ENCODE data around the gene ELMO3. TPM values are rescaled to one million over a fixed set of nuclear protein-coding genes. Genes with fewer than 3 reads are reported as not detected.

ELMO3 gene
- total and polyA plus RNA-seq, 7 donors, result 0.26 to 0.82 (median 0.53) TPM

GRCh38 chr16:67167588-67167987 lies 31.3 kb upstream of the ELMO3 start:
- Histone ChIP-seq H3K4me3 (no peak overlapping the region), H3K9me3 (no peaks in the 10 kb centered on the region), H3K4me1 (peaks cover 40% of the 10 kb centered on the region), H3K27ac (peak overlapping the region; percentile 97), H3K27me3 (ENCODE audit: insufficient read depth in 3 of 3, low read length in 2 of 3) (no peaks in the 10 kb centered on the region), H3K36me3 (ENCODE audit: insufficient read depth in 1 of 2, low read depth in 1 of 2) (peaks cover 0 to 20% of the 10 kb centered on the region in 2 donors)
- ATAC-seq (no peak), DNase-seq (peak in 1 of 2 donors; percentile 12)
- TF ChIP-seq, protein P1, sequence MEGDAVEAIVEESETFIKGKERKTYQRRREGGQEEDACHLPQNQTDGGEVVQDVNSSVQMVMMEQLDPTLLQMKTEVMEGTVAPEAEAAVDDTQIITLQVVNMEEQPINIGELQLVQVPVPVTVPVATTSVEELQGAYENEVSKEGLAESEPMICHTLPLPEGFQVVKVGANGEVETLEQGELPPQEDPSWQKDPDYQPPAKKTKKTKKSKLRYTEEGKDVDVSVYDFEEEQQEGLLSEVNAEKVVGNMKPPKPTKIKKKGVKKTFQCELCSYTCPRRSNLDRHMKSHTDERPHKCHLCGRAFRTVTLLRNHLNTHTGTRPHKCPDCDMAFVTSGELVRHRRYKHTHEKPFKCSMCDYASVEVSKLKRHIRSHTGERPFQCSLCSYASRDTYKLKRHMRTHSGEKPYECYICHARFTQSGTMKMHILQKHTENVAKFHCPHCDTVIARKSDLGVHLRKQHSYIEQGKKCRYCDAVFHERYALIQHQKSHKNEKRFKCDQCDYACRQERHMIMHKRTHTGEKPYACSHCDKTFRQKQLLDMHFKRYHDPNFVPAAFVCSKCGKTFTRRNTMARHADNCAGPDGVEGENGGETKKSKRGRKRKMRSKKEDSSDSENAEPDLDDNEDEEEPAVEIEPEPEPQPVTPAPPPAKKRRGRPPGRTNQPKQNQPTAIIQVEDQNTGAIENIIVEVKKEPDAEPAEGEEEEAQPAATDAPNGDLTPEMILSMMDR (IDR thresholded peaks at IDR 0.05), result no peak
- 78 to 92% (median 85%) methylated on average over 7 of the region's 7 CpGs for WGBS, 3 donors
- intact Hi-C loops (cut with DNase I), result no loop called here

DNA sequence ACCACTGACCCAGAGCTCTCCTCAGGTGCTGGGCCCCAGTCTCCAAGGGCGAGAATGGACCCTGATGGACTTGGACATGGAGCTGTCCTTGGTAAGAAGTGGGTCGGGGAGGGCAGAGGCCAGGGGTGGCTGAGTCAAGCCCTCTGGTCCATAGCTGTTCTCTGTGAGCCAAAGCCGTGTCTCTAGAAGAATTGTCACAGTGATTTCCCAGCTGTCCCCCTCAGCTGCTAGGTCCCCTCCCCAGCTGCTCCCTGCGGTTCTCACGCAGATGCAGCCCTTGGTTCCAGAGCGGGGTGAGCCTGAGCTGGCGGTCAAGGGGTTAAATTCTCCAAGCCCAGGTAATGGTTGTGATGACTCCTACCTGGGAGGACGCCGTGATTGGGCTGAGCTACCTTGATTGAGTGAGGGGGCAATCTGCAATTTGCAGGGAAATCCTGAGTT lies 29.9 kb upstream of the ELMO3 start:
- WGBS, 3 donors, result 39 to 47% (median 42%) methylated on average over 9 of the region's 9 CpGs
- Histone ChIP-seq H3K27ac (peak overlapping the region; percentile 97), H3K4me3 (peak overlapping the region; percentile 73), H3K36me3 (ENCODE audit: insufficient read depth in 1 of 2, low read depth in 1 of 2) (peaks cover 0 to 20% of the 10 kb centered on the region in 2 donors), H3K27me3 (ENCODE audit: insufficient read depth in 3 of 3, low read length in 2 of 3) (no peaks in the 10 kb centered on the region), H3K4me1 (peaks cover 38% of the 10 kb centered on the region), H3K9me3 (no peaks in the 10 kb centered on the region)
- ATAC-seq (no peak), DNase-seq (no peak)
- intact Hi-C loops (cut with DNase I), result no loop called here
- TF ChIP-seq, protein P1 (IDR thresholded peaks at IDR 0.05), result no peak

DNA sequence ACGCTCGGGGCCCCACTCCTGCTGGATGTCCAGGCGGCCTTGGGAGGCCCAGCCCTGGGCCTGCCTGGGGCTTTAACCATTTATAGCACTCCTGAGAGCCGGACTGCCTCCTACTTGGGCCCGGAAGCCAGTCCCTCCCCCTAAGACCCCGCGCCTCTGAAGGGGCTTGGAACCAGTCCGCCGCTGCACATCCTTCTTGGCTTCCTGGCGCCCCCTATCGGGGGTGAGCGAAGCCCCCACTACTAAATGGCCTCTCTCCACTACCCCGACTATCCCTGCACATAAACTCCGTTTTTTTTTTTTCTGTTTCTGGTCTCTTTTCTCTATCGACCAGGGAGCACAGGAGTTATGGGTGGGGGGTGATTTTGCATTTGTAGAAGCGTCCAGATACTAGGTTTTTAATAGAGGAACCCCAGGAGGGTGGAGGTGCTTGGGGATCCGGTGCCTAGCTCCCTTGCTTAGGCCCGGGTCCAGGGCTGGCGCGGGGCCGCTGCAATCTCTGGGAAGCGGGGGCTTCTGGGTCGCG lies 29.2 kb upstream of the ELMO3 start:
- Histone ChIP-seq H3K4me3 (peak overlapping the region; percentile 73), H3K9me3 (no peaks in the 10 kb centered on the region), H3K4me1 (peaks cover 42% of the 10 kb centered on the region), H3K27ac (peak overlapping the region; percentile 97), H3K27me3 (ENCODE audit: insufficient read depth in 3 of 3, low read length in 2 of 3) (no peaks in the 10 kb centered on the region), H3K36me3 (ENCODE audit: insufficient read depth in 1 of 2, low read depth in 1 of 2) (peaks cover 0 to 20% of the 10 kb centered on the region in 2 donors)
- TF ChIP-seq, protein P1 (IDR thresholded peaks at IDR 0.05), result peak; percentile 58
- intact Hi-C loops (cut with DNase I), result no loop called here
- WGBS, 3 donors, result 3 to 10% (median 7%) methylated on average over 23 to 24 of the region's 24 CpGs
- DNase-seq (no peak), ATAC-seq (peak in 3 of 4 donors; percentile 7 to 26 (median 20))

DNA sequence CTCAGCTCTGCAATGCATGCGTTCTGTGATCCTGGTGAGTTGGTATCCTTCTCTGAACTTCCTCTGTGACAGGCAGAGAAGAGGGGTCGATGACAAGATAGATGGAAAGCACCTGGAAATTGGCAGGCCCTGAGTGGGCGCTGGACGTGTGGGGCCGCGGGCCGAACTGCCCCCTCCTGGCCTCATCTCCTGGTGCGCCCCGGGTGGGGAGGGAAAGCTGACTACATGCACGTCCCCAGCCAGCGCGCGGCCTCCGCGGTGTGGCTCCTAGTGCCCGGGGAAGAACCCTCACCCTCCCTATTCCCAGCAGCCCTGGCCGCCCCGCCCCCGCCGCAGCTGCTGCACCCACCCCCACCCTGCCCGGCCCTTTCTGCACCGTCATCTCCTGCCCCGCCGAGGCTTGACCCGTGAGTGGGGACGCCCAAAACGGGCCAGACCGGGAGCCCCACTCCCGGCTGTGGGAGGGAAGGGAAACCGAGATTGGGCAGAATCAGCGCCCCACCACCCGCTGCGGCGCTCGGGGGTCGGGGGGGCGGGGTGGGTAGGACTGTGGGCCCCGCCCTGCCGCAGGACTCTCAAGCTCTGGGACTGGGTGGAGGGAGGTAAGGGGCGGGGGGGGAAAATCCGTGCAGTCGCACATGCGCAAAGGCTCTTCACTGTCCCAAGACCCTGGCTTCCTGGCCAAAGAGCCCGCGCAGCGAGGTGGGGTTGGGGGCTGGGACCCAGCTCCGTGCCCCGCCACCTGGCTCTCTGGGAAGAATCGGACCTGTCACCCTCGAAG lies 28.6 kb upstream of the ELMO3 start, which contains the start of gene NOL3:
TSS of gene NOL3 (plus strand) at position 371 of the 781 bp plus-strand sequence.
- Histone ChIP-seq H3K27ac (peak within 1 kb of the TSS; percentile 97), H3K27me3 (ENCODE audit: insufficient read depth in 3 of 3, low read length in 2 of 3) (no peaks in the 10 kb centered on the region), H3K36me3 (ENCODE audit: insufficient read depth in 1 of 2, low read depth in 1 of 2) (peaks cover 0 to 26% of the 10 kb centered on the region in 2 donors), H3K4me1 (peaks cover 49% of the 10 kb centered on the region), H3K9me3 (no peaks in the 10 kb centered on the region), H3K4me3 (peak within 1 kb of the TSS; percentile 73)
- DNase-seq, result peak; percentile 89 to 95
- intact Hi-C loops (cut with DNase I), result no loop called here
- peak; percentile 65 to 74 (median 70) for ATAC-seq
- TF ChIP-seq, protein P1 (IDR thresholded peaks at IDR 0.05), result no peak
- WGBS, 3 donors, result 0 to 1% (median 1%) methylated on average over 27 to 50 of the region's 50 CpGs
